IPS-NIHi7 (cell line): ENCODE measurements around the gene SLC2A9.
A peak's percentile ranks its signal among the peaks of the same experiment; 100 is the strongest.
"Not testable (repeated sequence)": the region's sequence is repeated elsewhere in the genome, so short reads cannot be mapped to it uniquely, and the experiment has no call there.

Experiments used
- DNase-seq: peaks from one replicate; pipeline ENCODE4 v3.0.0; 2012; ENCODE audit warnings: mixed read lengths; ENCODE audit errors: extremely low spot score

The SLC2A9 gene

GRCh38 chr4:9927341-9928007, 93.8 kb downstream of the SLC2A9 start:
- no peak for DNase-seq

- no peak for DNase-seq
Measured at GRCh38 chr4:9926586-9926985, 94.7 kb downstream of the SLC2A9 start.

GRCh38 chr4:9925750-9926439, 95.4 kb downstream of the SLC2A9 start:
- DNase-seq: no peak

GRCh38 chr4:9924750-9925149, 96.5 kb downstream of the SLC2A9 start:
- DNase-seq: no peak

- DNase-seq: no peak
Measured at GRCh38 chr4:9923195-9923812, 98.0 kb downstream of the SLC2A9 start.

GRCh38 chr4:9921326-9921725, 100.0 kb downstream of the SLC2A9 start:
- DNase-seq: peak; percentile 52

GRCh38 chr4:9920029-9920428, 101.3 kb downstream of the SLC2A9 start:
- no peak for DNase-seq

- peak; percentile 57 for DNase-seq
Measured at GRCh38 chr4:9919047-9919446, 102.2 kb downstream of the SLC2A9 start.

- no peak for DNase-seq
Measured at GRCh38 chr4:9918484-9918883, 102.8 kb downstream of the SLC2A9 start.

- DNase-seq: no peak
Measured at GRCh38 chr4:9916937-9917336, 104.4 kb downstream of the SLC2A9 start.

- no peak for DNase-seq
Measured at GRCh38 chr4:9916346-9916745, 105.0 kb downstream of the SLC2A9 start.

- DNase-seq: no peak
Measured at GRCh38 chr4:9913846-9914245, 107.5 kb downstream of the SLC2A9 start.

GRCh38 chr4:9906996-9907395, 114.3 kb downstream of the SLC2A9 start:
- no peak for DNase-seq

- DNase-seq: no peak
Measured at GRCh38 chr4:9904976-9905587, 116.2 kb downstream of the SLC2A9 start.

- DNase-seq: no peak
Measured at GRCh38 chr4:9903317-9903716, 118.0 kb downstream of the SLC2A9 start.

GRCh38 chr4:9901257-9901656, 120.0 kb downstream of the SLC2A9 start:
- DNase-seq: no peak

GRCh38 chr4:9900633-9901032, 120.7 kb downstream of the SLC2A9 start:
- not testable (repeated sequence) for DNase-seq

- DNase-seq: no peak
Measured at GRCh38 chr4:9899306-9900055, 121.8 kb downstream of the SLC2A9 start.

GRCh38 chr4:9898596-9899305, 122.5 kb downstream of the SLC2A9 start:
- peak; percentile 93 for DNase-seq

GRCh38 chr4:9895333-9895705, 126.0 kb downstream of the SLC2A9 start:
- DNase-seq: no peak

- no peak for DNase-seq
Measured at GRCh38 chr4:9894644-9895332, 126.5 kb downstream of the SLC2A9 start.
